DMS 273 (cell line): ENCODE results near the gene G2E3.
"Not testable (repeated sequence)": the region's sequence is repeated elsewhere in the genome, so short reads cannot be mapped to it uniquely, and the experiment has no call there.

Experiments used
- DNase-seq: peaks from one replicate; lab custom pipeline; 2025; ENCODE audit not compliant: unreplicated experiment; lab: John Stamatoyannopoulos, UW

The G2E3 gene, protein sequence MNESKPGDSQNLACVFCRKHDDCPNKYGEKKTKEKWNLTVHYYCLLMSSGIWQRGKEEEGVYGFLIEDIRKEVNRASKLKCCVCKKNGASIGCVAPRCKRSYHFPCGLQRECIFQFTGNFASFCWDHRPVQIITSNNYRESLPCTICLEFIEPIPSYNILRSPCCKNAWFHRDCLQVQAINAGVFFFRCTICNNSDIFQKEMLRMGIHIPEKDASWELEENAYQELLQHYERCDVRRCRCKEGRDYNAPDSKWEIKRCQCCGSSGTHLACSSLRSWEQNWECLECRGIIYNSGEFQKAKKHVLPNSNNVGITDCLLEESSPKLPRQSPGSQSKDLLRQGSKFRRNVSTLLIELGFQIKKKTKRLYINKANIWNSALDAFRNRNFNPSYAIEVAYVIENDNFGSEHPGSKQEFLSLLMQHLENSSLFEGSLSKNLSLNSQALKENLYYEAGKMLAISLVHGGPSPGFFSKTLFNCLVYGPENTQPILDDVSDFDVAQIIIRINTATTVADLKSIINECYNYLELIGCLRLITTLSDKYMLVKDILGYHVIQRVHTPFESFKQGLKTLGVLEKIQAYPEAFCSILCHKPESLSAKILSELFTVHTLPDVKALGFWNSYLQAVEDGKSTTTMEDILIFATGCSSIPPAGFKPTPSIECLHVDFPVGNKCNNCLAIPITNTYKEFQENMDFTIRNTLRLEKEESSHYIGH

DNA sequence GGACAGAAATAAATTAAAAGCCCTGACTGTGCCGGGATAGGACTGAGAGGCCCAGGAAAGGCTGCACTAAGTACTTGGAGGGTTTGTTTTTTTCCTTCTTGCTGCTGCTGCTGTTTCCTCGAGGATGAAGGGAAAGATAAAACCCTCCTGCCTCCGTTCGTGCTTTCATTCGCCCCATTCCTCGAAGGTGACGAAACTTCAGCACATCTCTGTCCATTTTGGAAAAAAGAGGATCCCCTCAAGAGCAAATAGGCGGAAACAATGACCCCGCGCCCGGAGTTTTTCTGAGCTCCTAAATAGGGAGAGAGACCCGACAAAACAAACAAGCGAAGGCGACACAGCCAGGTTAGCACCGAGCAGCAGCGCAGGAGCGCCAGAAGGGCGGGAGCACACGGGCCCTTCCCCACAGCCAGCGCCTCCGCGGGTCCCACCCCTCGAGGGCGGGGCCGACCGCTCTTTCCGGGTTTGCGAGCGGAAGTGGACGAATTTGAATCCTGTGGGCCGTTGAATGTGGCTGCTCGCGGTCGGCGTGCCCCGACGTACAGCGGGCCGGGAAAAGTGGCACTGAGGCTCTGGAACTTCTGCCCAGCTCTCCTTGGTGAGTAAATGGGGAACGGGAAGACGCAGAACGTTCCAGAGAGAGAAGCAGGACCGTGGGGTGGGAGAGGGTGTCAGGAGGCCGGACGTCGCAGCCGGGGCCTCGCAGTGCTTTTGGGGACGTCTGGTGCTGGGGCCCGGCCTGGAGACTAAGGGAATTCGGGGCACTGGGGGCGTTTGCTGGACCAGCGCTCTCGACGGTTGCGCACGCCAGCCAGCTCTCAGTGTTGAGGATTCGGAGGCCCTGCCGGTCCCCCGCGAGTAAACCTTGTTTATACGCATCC, at the start of gene G2E3:
TSS of gene G2E3 (plus strand) at position 484 of the 881 bp plus-strand sequence. CDS start 21,922 bp downstream, outside the sequence.
- peak; percentile 96 for DNase-seq

DNA sequence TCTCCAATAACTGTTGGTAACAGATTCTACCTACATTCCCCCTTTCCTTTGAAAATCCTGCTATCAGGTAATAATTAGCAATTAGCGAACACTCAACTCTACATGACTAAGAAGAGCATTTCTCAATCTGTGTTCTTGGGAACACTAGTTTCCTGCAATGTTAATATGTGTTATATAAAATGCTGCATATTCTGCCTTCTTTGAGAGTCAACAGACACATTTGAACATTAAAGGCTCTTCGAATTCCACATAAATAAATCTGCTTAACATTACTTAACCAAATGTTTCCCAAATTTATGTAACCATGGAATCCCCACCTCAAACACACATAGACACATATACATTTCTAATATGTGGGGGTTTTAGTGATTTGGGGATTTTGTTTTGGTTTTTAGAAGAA, 41.2 kb upstream of the G2E3 start:
- DNase-seq, result no peak

DNA sequence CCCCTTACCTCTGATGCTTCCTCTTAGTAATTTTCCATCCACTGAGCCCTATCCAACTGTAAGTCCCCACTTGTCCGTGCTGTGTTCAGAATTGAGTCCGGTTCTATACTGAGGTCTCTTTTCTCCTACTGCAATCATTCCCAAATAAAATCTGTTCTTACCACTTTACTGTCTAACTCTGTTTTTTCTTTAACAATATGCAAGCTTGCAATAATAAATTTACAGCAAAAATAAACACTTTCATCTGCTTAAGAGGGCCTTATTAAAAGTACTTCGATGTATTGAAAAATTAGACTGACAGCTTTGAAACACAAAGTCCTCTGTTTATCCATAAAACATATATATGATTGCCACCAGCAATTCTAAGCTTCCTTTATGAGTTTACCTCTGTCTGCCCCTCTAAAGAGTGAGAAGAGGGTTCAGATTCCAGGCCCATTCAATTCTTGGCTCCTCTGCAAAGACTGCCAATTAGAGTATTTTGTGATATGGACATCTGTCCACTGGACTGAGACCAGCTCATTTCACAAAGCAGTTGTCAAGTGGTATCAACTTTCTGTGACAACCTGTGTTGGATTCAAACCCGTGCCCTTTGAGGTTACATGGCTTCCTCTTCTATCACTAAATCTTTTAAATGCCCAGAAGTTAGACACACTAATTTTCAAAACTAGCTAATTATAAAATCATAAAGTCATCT, 39.9 kb upstream of the G2E3 start:
- peak; percentile 74 for DNase-seq

DNA sequence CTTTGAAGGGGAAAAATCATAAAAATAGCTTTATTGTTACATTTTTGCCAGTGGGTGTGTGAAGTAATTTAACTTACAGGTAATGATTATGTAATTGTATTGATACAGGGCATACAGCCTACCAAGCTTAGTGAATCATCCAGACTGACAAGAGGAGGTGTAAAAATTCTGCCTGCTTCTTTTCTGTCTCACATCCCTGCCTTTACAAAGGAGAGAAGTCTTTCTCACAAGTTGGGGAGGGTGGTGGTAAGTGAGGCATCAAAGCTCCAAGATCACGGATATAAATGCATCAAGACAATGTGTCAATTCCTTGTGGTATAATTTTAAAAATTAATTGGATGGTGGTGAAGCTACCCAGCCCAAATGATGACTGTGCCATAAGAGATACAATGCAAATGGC, 39.0 kb upstream of the G2E3 start:
- DNase-seq, result no peak

DNA sequence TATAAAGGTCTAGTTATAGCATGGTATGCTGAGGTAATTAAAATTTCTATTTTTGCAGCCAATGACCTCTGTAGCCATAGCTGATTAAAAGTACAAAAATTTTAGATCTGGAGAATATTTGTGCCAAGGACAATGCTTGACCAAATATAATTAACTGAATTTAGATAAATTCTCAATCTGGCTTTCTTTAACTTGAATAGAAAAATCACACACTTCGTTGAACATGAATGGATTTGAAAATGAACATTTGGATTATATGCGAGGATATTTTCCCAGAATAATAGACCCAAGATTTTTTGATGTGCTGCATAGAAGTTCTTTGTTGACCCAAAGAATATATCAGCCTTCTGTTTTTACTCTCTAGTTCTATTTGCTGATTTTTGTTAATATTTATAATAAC, 38.4 kb upstream of the G2E3 start:
- no peak for DNase-seq

DNA sequence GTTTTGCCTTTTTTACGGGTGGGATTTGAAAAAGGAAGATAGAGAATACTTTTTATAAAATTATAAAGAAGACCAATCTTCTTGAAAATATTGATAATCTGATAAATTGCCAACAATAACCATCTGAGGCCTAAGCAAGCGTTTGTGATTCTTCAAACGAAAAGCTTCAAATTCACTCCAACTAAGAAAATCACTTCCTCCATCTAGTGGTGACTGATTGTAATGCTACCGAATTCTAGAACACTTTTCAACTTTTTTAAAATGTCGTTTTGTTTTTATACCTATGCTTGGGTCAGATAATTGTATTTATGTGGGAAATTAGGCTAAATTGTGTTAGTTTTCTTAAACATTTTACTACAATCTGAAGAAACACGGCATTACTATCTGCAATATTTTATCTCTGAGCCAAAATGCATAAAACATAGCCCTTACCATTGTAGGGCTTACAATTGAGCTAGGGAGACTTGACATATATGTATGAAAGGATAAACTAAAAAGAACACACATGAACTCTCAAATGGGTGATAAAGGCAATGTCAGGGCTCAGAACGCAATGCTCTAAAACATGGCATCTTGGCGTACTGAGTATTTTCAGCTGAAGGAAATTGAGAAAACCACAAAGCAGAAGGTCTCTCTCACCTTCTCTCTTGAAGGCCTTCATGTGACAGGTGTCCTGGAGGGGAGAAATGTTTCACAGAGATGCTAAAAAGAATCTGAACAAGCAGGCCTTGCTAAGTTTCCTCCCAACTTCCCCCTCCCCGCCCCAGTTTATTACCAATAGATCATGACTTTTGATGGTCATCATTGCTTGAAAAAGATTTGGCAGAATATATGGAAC, 36.8 kb upstream of the G2E3 start:
- peak; percentile 76 for DNase-seq

DNA sequence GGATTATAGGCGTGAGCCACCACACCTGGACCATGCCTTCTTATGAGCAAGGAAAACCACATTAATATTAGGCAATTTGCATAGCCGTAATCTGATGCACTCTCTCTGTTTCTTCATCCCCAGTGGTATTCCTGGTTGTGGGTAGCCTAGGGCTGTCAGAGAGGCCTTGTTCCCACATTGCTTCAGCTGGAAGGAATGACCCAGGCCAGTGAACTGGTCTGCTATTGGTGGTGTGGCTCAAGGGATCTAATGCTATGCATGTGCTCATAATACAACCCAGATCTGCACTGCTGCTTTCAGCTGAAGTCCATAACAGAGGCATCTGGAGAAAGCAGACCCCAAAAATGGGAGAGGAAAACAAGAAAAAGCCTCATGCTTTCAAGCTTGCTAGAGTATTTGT, 33.1 kb upstream of the G2E3 start:
- DNase-seq, result no peak

DNA sequence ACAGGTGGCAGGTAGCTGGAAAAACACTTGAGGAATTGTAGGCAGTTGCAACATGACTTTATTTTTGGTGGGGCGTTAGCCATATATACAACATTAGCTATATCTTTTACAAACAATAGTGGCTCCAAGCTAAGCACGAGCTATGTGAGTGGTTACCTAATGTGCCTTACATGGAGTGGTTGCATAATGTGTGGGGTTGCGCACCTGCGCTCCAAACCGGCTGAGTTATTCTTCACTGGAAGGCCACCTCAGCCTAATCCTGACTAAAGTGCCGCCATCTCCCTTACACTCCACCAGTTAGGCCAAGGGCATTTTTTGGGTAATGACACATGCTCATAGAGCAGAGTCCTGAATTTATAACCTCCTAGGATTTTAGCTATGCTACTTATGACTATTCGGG, 31.8 kb upstream of the G2E3 start:
- peak; percentile 2 for DNase-seq

DNA sequence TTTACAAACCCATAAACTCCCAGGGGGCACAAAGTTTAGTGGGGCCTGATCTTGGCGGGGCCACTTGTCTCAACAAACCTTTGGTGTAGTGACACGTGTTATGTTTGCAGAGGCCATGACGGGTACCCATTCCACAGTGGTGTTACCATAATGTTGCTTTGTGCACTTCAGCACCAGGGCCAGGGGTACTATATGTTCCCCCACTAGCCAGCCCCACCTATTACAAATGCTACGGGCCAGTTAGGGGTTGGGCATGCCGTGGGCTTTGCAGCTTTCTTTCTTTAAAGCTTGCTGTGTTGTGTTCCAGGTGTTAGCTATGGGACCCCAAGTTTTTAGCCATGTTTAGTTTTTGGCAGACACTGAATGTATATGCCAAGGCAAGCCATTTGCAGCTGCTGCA, 30.8 kb upstream of the G2E3 start:
- DNase-seq, result no peak

DNA sequence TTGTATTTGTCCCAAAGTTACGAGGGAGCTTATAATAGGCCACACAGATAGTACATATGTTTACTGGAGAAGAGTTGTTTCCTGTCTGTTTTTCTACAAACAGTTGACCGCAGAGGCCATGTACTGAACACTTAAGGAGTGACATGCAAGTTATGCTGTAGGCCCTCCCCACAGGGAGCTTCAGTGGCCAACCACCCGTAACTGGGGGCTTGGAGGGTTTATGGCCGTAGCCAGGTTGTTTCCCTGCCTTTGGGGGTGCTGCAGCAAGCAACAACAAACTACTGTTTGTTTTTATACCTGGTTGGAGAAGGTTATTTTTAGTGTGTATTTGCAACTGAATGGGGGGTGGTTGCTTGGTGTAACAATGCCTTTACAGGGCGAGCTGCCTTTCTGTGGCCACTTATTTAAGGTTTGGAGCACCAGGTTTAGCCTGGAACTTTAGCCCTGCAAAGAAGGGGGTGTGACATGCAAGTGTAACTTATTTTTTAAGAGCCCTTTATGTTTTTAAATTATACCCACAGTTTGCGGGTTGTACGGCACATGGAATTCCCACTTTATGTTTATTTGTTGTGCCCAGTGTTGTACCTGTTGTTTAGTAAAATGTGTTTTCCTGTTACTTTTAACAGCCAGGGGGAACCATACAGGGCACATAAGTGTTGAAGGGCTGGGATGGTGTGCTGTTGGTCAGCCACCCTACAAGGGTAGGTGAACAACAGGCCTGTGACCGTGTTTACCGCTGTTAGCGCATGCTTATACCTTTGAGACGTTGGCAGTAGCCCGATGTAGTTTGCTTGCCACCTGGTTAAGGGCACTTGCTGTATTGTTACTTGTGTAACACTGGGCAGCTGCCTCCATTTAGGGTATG, 29.9 kb upstream of the G2E3 start:
- no peak for DNase-seq

DNA sequence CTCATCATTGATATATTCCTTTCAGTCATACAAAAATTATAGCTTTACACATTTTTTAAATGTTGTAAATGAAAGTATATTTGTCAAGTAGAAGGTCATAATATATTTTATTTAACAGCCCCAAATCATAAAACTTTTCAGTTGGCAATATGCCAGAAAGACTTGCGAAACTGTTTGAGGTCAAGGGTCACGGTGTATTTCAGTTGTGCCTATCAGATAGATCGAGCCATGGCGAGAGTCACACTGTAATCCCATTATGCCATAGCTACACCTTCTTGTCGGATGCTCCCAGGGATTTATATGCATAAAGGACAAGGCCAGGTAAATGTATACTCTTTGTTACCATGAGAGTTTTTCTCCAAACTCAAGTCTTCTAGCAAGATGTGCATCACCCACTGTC, 26.7 kb upstream of the G2E3 start:
- peak; percentile 20 for DNase-seq

DNA sequence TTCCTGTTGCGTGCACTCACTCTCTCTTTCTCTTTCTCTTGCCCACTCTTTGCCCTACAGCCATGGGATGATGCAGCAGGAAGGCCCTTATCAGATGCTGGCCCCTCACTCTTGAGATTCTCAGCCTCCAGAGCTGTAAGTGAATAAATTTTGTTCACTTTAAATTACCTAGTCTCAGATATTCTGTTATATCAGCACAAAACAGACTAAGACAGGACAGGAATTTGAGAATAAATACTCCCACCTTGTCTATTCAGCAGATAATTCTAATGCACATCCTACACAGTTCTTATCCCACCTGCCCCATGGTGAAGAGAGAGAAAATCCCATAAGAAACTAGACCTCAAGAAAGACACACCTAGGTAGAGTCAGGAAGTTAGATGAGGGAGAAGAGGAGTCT, 25.8 kb upstream of the G2E3 start:
- no peak for DNase-seq

DNA sequence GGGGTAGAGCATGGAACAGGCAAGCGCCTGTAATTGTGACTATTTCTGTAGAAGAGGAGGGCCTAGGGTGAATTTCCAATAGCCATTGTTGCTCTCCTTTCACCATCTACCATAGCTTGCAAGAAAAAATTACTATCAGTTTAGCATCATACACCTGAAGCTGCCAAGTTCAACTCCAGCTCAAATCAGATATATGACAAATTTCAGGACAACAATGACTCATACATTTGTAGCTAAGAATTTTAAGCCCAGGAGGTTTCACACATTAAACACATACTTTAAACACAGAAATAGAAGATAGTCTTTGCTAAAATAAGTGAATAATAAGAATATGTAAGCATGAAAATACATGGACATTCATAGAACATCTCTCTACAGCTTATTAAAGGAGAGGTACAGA, 17.6 kb upstream of the G2E3 start:
- DNase-seq, result no peak

DNA sequence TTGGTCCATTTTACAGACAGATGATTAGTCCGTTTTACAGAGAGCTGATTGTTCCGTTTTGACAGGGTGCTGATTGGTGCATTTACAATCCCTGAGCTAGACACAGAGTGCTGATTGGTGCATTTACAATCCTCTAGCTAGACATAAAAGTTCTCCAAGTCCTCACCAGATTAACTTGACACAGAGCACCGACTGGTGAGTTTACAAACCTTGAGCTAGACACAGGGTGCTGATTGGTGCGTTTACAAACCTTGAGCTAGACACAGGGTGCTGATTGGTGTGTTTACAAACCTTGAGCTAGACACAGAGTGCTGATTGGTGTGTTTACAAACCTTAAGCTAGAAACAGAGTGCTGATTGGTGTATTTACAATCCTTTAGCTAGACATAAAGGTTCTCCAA, 12.2 kb upstream of the G2E3 start:
- not testable (repeated sequence) for DNase-seq

DNA sequence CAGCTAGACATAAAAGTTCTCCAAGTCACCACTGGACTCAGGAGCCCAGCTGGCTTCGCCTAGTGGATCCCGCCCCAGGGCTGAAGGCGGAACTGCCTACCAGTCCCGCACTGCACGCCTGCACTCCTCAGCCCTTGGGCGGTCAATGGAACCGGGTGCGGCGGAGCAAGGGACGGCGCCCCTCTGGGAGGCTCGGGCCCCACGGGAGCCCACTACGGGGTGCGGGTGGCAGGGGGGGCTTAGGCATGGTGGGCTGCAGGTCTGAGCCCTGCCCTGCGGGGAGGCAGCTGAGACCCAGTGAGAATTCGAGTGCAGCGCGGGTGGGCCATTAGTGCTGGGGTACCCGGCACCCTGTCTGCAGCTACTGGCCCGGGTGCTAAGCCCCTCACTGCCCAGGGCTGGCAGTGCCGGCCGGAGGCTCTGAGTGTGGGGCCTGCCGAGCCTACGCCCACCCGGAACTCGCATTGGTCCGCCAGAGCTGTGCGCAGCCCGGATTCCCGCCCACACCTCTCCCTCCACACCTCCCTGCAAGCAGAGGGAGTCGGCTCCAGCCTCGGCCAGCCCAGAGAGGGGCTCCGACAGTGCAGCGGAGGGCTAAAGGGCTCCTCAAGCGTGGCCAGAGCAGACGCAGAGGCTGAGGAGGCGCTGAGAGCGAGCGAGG, 11.4 kb upstream of the G2E3 start:
- DNase-seq, result no peak

DNA sequence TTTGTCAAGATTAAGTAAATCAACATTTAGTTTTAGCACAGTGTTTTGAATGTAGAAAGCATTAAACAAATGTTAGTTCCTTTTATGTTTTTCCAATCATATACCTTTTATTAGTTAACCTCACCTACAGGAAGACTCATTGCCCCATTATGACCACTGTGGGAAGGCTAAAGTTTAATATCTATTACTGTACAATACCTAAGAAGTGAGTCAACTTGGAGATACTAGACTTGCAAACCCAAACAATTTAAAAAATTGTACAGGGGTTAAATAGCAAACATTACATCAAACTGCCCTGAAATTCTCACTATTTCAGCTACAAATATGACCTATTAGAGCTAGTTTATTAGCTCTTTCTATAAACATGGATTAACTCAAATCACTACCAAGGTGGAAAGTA, 8.6 kb upstream of the G2E3 start:
- DNase-seq, result no peak

DNA sequence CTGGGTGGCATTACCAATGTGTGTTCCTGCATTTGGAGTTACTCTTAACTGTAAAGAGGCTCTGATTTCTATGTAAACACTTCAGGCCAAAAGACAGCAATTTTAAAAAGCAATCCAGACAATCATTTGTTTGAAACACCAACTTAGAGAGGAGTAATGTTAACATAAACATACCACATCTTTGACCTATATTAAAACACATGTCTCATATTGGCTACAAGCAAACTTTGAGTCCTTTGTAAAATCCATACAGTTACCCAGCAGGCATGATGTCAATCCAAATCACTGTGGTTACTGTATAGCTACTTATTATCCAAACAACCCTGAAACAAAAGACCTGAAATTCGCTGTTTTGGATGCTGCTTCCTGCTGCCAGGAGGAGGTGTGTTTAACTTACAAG, 7.5 kb upstream of the G2E3 start:
- DNase-seq, result no peak

DNA sequence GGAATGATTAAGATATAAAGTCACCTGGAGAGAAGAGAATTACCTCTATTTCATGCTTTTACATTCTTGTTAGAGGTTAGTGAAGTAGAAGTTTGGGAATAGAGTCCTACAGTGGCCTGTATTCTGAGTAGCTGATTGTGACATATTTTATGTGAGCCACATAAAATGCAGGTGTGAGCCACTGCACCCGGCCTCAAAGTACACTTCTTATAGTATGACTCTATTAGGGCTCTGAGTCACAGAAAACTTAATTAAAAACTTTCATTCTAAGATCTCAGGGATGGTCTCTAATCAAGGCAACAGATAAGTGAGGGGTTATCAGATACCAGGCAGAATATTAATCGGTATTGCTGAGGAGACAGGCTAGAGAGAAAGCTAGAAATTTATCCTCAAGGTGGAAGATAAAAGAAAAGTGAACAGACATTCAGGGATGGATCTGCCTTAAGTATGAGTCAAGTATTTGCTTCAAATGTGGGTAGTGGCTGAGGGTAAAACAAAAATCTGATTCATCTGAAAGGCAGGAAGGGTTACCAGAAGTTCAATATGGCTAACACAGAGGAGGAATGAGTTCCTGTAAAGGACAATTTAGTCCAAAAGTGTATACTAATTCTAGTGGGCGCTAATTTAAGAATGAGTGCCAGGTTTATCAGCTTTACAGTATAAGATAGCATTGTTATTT, 5.5 kb upstream of the G2E3 start:
- DNase-seq, result no peak
